Natural killer cell (primary cell): ENCODE results near the gene CLPTM1. TPM values are rescaled to one million over a fixed set of nuclear protein-coding genes. Genes with fewer than 3 reads are reported as not detected.

Experiments
- ATAC-seq, 3 donors: fragments of 150-1000 bp in 2 of 3; fragments of 200-7000 bp in 1 of 3; cut with Tn5 transposase; 1 replicate in 1 of 3; 2 replicates in 2 of 3; pipeline ENCODE4 v1.10.0; 2021; ENCODE audit warnings: mild to moderate bottlenecking in 2 of 3, moderate library complexity in 2 of 3
- DNase-seq, 2 donors: peaks; one replicate each; pipeline versions ENCODE4 v3.0.0 to v3.0.0-alpha.2; 2013 to 2021; ENCODE audit warnings: mixed read lengths in 1 of 2
- H3K27ac ChIP-seq: one replicate; pipeline ENCODE4 v1.5.1; 2013; ENCODE audit warnings: mild to moderate bottlenecking, low read length
- H3K27me3 ChIP-seq: one replicate; pipeline ENCODE4 v1.6.1; 2013; ENCODE audit warnings: low read length; ENCODE audit not compliant: control insufficient read depth, insufficient read depth
- H3K36me3 ChIP-seq: one replicate; pipeline ENCODE4 v1.6.1; 2013; ENCODE audit warnings: low read length; ENCODE audit not compliant: control insufficient read depth, insufficient read depth
- H3K4me1 ChIP-seq: one replicate; pipeline ENCODE4 v1.6.1; 2013; ENCODE audit warnings: low read length; ENCODE audit not compliant: control insufficient read depth, insufficient read depth
- H3K4me3 ChIP-seq: one replicate; pipeline ENCODE4 v1.5.1; 2013; ENCODE audit warnings: low read length
- H3K9me3 ChIP-seq: one replicate; pipeline ENCODE4 v1.6.1; 2013; ENCODE audit warnings: low read length; ENCODE audit not compliant: control insufficient read depth, insufficient read depth
- H3K27ac Mint-ChIP-seq, 2 donors: one replicate each; pipeline ENCODE4 v1.8.0; 2022; ENCODE audit warnings: mild to moderate bottlenecking in 2 of 2, mixed read lengths in 2 of 2, moderate library complexity in 1 of 2
- H3K27me3 Mint-ChIP-seq, 2 donors: one replicate each; pipeline ENCODE4 v1.8.0; 2022; ENCODE audit warnings: low read depth in 2 of 2, mixed read lengths in 2 of 2
- H3K36me3 Mint-ChIP-seq: one replicate; pipeline ENCODE4 v1.8.0; 2022; ENCODE audit warnings: mixed read lengths
- H3K4me1 Mint-ChIP-seq, 2 donors: one replicate each; pipeline ENCODE4 v1.8.0; 2022; ENCODE audit warnings: mixed read lengths in 2 of 2
- H3K4me3 Mint-ChIP-seq: one replicate; pipeline ENCODE4 v1.8.0; 2022; ENCODE audit warnings: mild to moderate bottlenecking, moderate library complexity, mixed read lengths
- H3K9me3 Mint-ChIP-seq, 2 donors: one replicate each; pipeline ENCODE4 v1.8.0; 2022; ENCODE audit warnings: mixed read lengths in 2 of 2
- WGBS: methylation state at CpG from one replicate; pipeline ENCODE4 v1.1.7; 2013; ENCODE audit warnings: missing lambda C conversion rate; ENCODE audit not compliant: insufficient coverage; 5-methylcytosine and 5-hydroxymethylcytosine counted together
- intact Hi-C: fragments of 100-400 bp; cut with micrococcal nuclease; formaldehyde crosslinking; loops from one replicate; pipeline ENCODE4 v1.14.2; 2022
- total RNA-seq, 4 donors: library from RNA; stranded (reverse); fragments of 120-200 nt in 1 of 4; gene quantifications; one replicate each; pipeline versions ENCODE4 v1.2.3 to v1.2.4, GENCODE V29; 2013 to 2022
- TF ChIP-seq, protein P1 (sequence below): fragments of 200-600 bp; IDR thresholded peaks from one replicate; pipeline ENCODE4 v1.8.0; 2022; ENCODE audit warnings: antibody characterized with exemption

Gene CLPTM1
- total RNA-seq, 3 donors from 2014 or later (not counting 1 experiment from before 2014, with no cell fraction given) = 97.1 to 125 (median 120) TPM

DNA sequence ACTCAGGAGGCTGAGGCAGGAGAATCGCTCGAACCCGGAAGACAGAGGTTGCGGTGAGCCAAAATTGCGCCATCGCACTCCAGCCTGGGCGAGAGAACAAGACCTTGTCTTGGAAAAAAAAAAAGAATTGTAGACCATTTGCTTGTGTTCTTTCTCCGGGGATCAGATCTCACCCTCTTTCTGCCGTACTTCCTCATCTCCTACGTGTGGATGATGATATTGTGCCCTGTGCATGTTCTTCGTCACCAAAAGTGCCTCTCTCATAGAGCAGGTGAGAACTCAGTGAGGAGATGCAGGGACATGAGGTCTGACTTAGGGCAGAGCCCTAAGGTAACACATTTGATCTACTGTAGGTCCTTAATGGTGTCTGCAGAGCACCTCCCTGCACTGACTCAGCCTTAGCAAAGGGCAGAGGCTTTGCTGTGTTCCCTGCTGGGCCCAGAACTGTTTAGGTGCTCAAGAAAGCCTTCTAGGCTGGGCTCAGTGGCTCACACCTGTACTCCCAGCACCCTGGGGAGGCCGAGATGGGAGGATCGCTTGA lies 8.1 kb upstream of the CLPTM1 start:
- no peaks in the 10 kb centered on the region for H3K9me3 ChIP-seq
- H3K4me1 ChIP-seq = peaks cover 10% of the 10 kb centered on the region
- TF ChIP-seq, protein P1, sequence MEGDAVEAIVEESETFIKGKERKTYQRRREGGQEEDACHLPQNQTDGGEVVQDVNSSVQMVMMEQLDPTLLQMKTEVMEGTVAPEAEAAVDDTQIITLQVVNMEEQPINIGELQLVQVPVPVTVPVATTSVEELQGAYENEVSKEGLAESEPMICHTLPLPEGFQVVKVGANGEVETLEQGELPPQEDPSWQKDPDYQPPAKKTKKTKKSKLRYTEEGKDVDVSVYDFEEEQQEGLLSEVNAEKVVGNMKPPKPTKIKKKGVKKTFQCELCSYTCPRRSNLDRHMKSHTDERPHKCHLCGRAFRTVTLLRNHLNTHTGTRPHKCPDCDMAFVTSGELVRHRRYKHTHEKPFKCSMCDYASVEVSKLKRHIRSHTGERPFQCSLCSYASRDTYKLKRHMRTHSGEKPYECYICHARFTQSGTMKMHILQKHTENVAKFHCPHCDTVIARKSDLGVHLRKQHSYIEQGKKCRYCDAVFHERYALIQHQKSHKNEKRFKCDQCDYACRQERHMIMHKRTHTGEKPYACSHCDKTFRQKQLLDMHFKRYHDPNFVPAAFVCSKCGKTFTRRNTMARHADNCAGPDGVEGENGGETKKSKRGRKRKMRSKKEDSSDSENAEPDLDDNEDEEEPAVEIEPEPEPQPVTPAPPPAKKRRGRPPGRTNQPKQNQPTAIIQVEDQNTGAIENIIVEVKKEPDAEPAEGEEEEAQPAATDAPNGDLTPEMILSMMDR = no peak
- no peak overlapping the region for H3K4me3 ChIP-seq
- Mint-ChIP-seq H3K36me3 (no peaks in the 10 kb centered on the region), H3K4me1 (peaks cover 5 to 12% of the 10 kb centered on the region in 2 donors), H3K9me3 (no peaks in the 10 kb centered on the region), H3K27me3 (no peaks in the 10 kb centered on the region), H3K4me3 (no peak overlapping the region), H3K27ac (no peak overlapping the region)
- intact Hi-C loops = no loop called here
- H3K27ac ChIP-seq = no peak overlapping the region
- no peak for ATAC-seq
- no peaks in the 10 kb centered on the region for H3K36me3 ChIP-seq
- no peak for DNase-seq
- WGBS = 89% methylated on average over 13 of the region's 13 CpGs
- H3K27me3 ChIP-seq = no peaks in the 10 kb centered on the region

DNA sequence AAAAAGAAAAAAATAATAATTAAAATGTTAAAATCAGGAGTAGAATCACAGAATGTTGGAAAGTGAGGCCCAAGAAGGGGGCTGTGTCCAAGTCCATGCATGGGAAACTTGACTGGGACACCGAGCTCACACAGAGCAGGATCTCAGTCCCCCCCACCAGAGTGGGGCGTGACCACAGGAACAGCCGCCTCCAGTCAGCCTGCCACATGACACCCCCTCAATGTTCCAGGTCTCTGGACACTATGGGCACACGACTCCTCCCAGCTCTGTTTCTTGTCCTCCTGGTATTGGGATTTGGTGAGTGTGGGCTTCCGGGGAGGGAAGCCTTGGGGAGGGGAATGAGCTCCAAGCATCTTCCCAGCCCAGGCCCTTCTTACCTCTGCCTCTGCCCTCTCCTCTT lies 6.9 kb upstream of the CLPTM1 start:
- Histone ChIP-seq H3K36me3 (no peaks in the 10 kb centered on the region), H3K9me3 (no peaks in the 10 kb centered on the region), H3K4me3 (no peak overlapping the region), H3K27me3 (no peaks in the 10 kb centered on the region), H3K27ac (no peak overlapping the region), H3K4me1 (peaks cover 10% of the 10 kb centered on the region)
- no peaks in the 10 kb centered on the region for H3K36me3 Mint-ChIP-seq
- intact Hi-C loops = no loop called here
- peaks cover 5 to 12% of the 10 kb centered on the region in 2 donors for H3K4me1 Mint-ChIP-seq
- H3K4me3 Mint-ChIP-seq = no peak overlapping the region
- DNase-seq = no peak
- H3K9me3 Mint-ChIP-seq = no peaks in the 10 kb centered on the region
- no peaks in the 10 kb centered on the region for H3K27me3 Mint-ChIP-seq
- WGBS = 93% methylated on average over 4 of the region's 5 CpGs
- H3K27ac Mint-ChIP-seq = no peak overlapping the region
- TF ChIP-seq, protein P1 = no peak
- no peak for ATAC-seq

DNA sequence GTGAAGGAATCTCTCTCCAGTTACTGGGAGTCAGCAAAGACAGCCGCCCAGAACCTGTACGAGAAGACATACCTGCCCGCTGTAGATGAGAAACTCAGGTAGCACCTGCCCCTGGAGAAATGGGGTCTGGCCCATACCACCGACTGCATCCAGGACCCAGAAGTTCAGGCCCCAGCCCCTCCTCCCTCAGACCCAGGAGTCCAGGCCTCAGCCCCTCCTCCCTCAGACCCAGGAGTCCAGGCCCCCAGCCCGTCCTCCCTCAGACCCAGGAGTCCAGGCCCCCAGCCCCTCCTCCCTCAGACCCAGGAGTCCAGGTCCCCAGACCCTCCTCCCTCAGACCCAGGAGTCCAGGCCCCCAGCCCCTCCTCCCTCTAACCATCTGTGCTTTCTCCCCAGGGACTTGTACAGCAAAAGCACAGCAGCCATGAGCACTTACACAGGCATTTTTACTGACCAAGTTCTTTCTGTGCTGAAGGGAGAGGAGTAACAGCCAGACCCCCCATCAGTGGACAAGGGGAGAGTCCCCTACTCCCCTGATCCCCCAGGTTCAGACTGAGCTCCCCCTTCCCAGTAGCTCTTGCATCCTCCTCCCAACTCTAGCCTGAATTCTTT lies 6.3 kb upstream of the CLPTM1 start:
- TF ChIP-seq, protein P1 = no peak
- ATAC-seq = no peak
- no peaks in the 10 kb centered on the region for H3K36me3 ChIP-seq
- Mint-ChIP-seq H3K36me3 (no peaks in the 10 kb centered on the region), H3K27ac (no peak overlapping the region), H3K4me3 (no peak overlapping the region), H3K9me3 (no peaks in the 10 kb centered on the region), H3K27me3 (no peaks in the 10 kb centered on the region), H3K4me1 (peaks cover 9 to 15% of the 10 kb centered on the region in 2 donors)
- no peak overlapping the region for H3K27ac ChIP-seq
- H3K27me3 ChIP-seq = no peaks in the 10 kb centered on the region
- no peaks in the 10 kb centered on the region for H3K9me3 ChIP-seq
- H3K4me3 ChIP-seq = no peak overlapping the region
- peaks cover 16% of the 10 kb centered on the region for H3K4me1 ChIP-seq
- WGBS = 90% methylated on average over 4 of the region's 5 CpGs
- intact Hi-C loops = no loop called here
- DNase-seq = no peak

DNA sequence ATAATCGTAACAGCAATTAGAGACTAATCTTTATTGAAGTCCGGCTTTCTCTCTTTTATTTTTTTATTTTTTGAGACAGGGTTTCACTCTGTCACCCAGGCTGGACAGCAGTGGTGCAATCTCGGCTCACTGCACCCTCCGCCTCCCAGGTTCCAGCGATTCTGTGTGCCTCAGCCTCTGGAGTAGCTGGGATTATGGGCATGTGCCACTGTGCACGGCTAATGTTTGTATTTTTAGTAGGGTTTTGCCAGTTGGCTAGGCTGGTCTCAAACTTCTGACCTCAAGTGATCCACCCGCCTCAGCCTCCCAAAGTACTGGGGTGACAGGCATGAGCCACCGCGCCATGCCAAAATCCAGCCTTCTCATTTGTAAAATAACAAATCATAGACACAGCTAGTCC lies 5.6 kb upstream of the CLPTM1 start:
- Mint-ChIP-seq H3K27me3 (no peaks in the 10 kb centered on the region), H3K36me3 (no peaks in the 10 kb centered on the region), H3K4me3 (no peak overlapping the region), H3K27ac (no peak overlapping the region), H3K4me1 (peaks cover 16% of the 10 kb centered on the region in 2 donors), H3K9me3 (no peaks in the 10 kb centered on the region)
- H3K4me3 ChIP-seq = no peak overlapping the region
- H3K27me3 ChIP-seq = no peaks in the 10 kb centered on the region
- ATAC-seq = no peak
- TF ChIP-seq, protein P1 = no peak
- H3K9me3 ChIP-seq = no peaks in the 10 kb centered on the region
- intact Hi-C loops = no loop called here
- WGBS = 84% methylated on average over 9 of the region's 9 CpGs
- no peaks in the 10 kb centered on the region for H3K36me3 ChIP-seq
- no peak for DNase-seq
- peaks cover 23% of the 10 kb centered on the region for H3K4me1 ChIP-seq
- H3K27ac ChIP-seq = no peak overlapping the region
